GM23338 (cell line): Measurements from ENCODE around the gene GFER.

Source experiments
- CTCF ChIP-seq, 2 experiments: fragments of 200-600 bp in 1 of 2; sonication (generic) in 1 of 2; conservative IDR thresholded peaks; 2 replicates each; pipeline versions ENCODE4 v1.5.1 to v1.6.1; 2016 to 2017; ENCODE audit warnings: antibody characterized with exemption in 2 of 2, low read depth in 2 of 2, mild to moderate bottlenecking in 2 of 2, moderate library complexity in 1 of 2
- EZH2 ChIP-seq: fragments of 200-600 bp; sonication (generic); IDR thresholded peaks from one replicate; pipeline ENCODE4 v1.8.0; 2017; ENCODE audit warnings: antibody characterized with exemption, mild to moderate bottlenecking, low read depth; ENCODE audit not compliant: unreplicated experiment
- REST ChIP-seq: IDR thresholded peaks from one replicate; pipeline ENCODE4 v1.6.1; 2018; ENCODE audit warnings: antibody characterized with exemption; ENCODE audit not compliant: unreplicated experiment

- no peak for TF ChIP-seq CTCF (conservative IDR thresholded peaks at IDR 0.05; ENCODE audit: low read depth in 2 of 2)
- TF ChIP-seq EZH2, result no peak
- no peak for TF ChIP-seq REST
These were observed 7.8 kb upstream of the GFER start for GRCh38 chr16:1976216-1976520.
